HAP-1 (cell line): ENCODE measurements around the gene RAPH1.

Experiments
- DNase-seq, 2 experiments: peaks; one replicate each; pipeline ENCODE4 v3.0.0-alpha.2; 2016 to 2020; ENCODE audit warnings: low spot score in 2 of 2
- H3K27me3 ChIP-seq: fragments of 250-450 bp; sonication (Bioruptor Pico); 2 replicates; pipeline ENCODE4 v1.5.1; 2020; ENCODE audit warnings: low read depth, mild to moderate bottlenecking, moderate library complexity
- H3K36me3 ChIP-seq: fragments of 250-450 bp; sonication (Bioruptor Pico); replicated peaks from 2 replicates; pipeline ENCODE4 v1.5.1; 2020; ENCODE audit warnings: mild to moderate bottlenecking
- H3K4me1 ChIP-seq: fragments of 250-450 bp; sonication (Bioruptor Pico); 2 replicates; pipeline ENCODE4 v1.5.1; 2020; ENCODE audit warnings: mild to moderate bottlenecking
- H3K4me3 ChIP-seq: fragments of 250-450 bp; sonication (Bioruptor Pico); 2 replicates; pipeline ENCODE4 v1.5.1; 2020; ENCODE audit warnings: mild to moderate bottlenecking, moderate library complexity
- H3K9me3 ChIP-seq: fragments of 250-450 bp; sonication (Bioruptor Pico); 2 replicates; pipeline ENCODE4 v1.5.1; 2020; ENCODE audit warnings: mild to moderate bottlenecking, moderate library complexity
- in situ Hi-C: fragments of 300-500 bp; cut with MboI; formaldehyde crosslinking; loops from 3 replicates; pipeline ENCODE4 v1.14.3; 2020; ENCODE audit warnings: low sequenced_read_pairs, inconsistent platforms, mixed read lengths

RAPH1 gene, protein sequence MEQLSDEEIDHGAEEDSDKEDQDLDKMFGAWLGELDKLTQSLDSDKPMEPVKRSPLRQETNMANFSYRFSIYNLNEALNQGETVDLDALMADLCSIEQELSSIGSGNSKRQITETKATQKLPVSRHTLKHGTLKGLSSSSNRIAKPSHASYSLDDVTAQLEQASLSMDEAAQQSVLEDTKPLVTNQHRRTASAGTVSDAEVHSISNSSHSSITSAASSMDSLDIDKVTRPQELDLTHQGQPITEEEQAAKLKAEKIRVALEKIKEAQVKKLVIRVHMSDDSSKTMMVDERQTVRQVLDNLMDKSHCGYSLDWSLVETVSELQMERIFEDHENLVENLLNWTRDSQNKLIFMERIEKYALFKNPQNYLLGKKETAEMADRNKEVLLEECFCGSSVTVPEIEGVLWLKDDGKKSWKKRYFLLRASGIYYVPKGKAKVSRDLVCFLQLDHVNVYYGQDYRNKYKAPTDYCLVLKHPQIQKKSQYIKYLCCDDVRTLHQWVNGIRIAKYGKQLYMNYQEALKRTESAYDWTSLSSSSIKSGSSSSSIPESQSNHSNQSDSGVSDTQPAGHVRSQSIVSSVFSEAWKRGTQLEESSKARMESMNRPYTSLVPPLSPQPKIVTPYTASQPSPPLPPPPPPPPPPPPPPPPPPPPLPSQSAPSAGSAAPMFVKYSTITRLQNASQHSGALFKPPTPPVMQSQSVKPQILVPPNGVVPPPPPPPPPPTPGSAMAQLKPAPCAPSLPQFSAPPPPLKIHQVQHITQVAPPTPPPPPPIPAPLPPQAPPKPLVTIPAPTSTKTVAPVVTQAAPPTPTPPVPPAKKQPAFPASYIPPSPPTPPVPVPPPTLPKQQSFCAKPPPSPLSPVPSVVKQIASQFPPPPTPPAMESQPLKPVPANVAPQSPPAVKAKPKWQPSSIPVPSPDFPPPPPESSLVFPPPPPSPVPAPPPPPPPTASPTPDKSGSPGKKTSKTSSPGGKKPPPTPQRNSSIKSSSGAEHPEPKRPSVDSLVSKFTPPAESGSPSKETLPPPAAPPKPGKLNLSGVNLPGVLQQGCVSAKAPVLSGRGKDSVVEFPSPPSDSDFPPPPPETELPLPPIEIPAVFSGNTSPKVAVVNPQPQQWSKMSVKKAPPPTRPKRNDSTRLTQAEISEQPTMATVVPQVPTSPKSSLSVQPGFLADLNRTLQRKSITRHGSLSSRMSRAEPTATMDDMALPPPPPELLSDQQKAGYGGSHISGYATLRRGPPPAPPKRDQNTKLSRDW

DNA sequence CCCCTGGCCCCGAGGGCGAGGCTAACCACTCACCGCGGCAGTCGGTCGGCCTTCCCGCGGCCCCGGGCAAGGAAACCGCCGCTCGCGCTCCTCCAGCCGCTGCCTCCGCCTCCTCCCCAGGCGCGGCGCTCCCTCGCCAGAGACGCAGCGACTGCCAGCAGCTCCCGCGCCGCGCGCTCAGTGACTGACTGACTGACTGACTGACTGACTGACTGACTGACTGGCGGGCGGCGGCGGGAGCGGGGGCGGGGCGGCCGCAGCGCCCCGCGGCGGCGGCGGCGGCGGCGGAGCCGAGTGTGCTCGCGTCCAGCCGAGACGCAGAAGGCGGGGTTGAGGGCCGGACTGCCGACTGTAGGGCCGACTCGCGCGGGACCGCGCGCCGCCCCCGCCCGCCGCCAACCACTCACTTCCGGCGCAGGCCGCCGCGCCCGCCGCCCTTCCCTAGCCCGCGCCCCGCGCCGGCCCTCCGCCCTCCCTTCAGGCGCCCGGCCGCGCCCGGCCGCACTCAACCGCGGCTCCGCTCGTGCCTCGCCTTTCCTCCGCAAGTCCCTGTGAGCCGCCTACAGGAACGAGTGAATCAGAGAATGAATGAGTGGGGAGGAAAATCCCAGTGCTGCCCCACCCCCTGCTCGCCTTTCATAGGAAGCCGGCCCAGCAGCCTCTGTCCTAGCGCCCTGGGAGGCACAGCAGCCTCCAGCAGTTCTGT lies at the start of gene RAPH1:
RAPH1 (minus strand) TSS at position 224 of the 706 bp plus-strand sequence. CDS start 39,948 bp downstream, outside the sequence.
- peak; percentile 82 to 91 for DNase-seq
- Histone ChIP-seq H3K4me1 (peaks cover 25% of the 10 kb centered on the region), H3K9me3 (no peaks in the 10 kb centered on the region)

DNA sequence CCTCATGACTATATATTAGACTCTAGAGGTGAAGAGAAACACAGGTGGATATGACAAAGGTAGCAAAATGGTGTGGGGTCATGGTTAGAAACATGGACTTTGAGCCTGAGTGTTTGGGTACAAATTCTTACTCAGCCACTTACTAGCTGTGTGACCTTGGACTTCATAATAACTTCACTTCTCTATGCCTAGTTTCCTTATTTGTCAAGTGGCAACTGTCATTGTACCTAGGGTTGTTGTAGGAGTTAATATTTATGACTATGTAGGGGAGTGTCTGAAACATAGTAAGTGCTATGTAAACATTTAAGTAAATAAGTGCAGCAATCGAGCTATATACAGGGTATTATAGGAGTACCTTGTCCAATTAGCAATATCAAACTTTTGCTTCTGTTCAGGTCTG lies 49.7 kb upstream of the RAPH1 start:
- DNase-seq: no peak
- Histone ChIP-seq H3K4me1 (peaks cover 9% of the 10 kb centered on the region), H3K4me3 (no peak overlapping the region), H3K36me3 (no peaks in the 10 kb centered on the region), H3K9me3 (no peaks in the 10 kb centered on the region), H3K27me3 (no peaks in the 10 kb centered on the region)
- in situ Hi-C loops: no loop called here

More for the DNA sequence above, at the start of gene RAPH1:
- H3K4me3 ChIP-seq: peak within 1 kb of the TSS; percentile 76
- no peaks in the 10 kb centered on the region for H3K27me3 ChIP-seq
- no peaks in the 10 kb centered on the region for H3K36me3 ChIP-seq
- in situ Hi-C loops: no loop called here

DNA sequence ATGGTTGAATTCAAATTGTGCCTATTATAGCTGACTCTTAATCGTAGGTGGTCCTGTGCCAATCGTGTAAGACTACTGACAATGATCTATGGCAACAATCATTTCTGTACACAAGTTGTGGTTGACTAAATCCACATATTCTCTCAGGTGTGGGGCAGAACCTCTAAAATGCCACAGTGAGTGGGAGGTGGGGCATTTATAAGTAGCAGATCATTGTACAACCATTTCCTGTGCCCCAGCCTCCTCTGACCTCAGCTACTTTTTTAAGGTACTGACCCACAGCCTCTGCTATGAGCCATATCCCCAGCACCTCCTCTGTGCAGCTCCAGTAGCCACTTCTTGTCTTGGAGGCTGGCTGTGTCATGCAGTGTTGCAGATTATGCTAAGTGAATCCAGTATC lies 48.6 kb upstream of the RAPH1 start:
- peaks cover 9% of the 10 kb centered on the region for H3K4me1 ChIP-seq
- in situ Hi-C loops: no loop called here
- H3K9me3 ChIP-seq: no peaks in the 10 kb centered on the region
- H3K27me3 ChIP-seq: no peaks in the 10 kb centered on the region
- no peak overlapping the region for H3K4me3 ChIP-seq
- DNase-seq: no peak
- H3K36me3 ChIP-seq: no peaks in the 10 kb centered on the region

DNA sequence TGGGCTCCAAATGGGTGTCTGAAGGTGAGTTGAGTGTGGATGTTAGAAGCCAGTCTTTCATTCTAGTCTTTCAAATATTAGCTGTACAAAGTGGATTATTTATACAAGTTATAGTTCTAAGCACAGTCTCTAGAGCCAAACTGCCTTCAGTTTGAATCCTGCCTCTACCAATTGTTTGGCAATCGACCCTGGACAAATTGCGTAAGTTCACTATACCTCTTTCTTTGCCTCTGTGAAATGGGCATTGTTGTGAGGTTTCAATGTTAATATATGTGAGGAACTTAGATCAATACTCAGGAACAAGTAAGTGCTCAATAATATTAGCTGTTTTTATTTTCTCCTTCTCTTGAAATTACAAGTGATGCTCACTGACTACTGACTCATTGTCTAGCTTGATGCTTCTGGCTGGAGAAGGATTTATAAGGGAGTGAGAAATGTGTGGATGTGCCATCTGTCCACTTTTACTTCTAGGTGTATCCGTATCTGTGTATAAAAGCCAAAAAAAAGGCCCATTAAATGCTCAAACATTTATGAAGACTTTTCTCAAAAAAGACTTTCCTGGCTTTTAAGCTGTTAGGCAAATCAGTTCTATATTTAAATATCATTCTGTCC lies 48.1 kb upstream of the RAPH1 start:
- no peaks in the 10 kb centered on the region for H3K27me3 ChIP-seq
- no peak overlapping the region for H3K4me3 ChIP-seq
- in situ Hi-C loops: no loop called here
- no peaks in the 10 kb centered on the region for H3K9me3 ChIP-seq
- no peaks in the 10 kb centered on the region for H3K36me3 ChIP-seq
- H3K4me1 ChIP-seq: peaks cover 9% of the 10 kb centered on the region
- DNase-seq: no peak

DNA sequence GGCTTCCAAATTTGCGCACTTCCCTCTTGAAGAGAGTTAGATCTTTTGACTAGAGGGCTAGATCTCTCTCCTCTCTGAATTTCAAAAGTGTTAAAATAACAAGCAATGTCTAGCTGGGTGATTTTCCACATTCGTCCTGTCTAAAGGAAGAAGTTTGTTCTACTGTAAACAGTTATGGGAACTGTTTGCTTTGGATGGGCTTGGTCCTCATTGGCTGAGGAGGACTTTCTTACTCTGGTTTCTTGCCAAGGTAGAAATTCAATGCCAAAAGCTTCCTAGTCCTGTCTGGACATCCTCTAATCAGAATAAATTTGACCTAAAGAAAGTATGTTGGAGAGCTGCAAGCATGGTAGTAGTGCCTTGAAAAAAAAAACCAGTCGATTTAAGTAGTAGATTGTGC lies 47.4 kb upstream of the RAPH1 start:
- H3K27me3 ChIP-seq: no peaks in the 10 kb centered on the region
- DNase-seq: no peak
- no peak overlapping the region for H3K4me3 ChIP-seq
- in situ Hi-C loops: no loop called here
- H3K36me3 ChIP-seq: no peaks in the 10 kb centered on the region
- peaks cover 9% of the 10 kb centered on the region for H3K4me1 ChIP-seq
- H3K9me3 ChIP-seq: no peaks in the 10 kb centered on the region

DNA sequence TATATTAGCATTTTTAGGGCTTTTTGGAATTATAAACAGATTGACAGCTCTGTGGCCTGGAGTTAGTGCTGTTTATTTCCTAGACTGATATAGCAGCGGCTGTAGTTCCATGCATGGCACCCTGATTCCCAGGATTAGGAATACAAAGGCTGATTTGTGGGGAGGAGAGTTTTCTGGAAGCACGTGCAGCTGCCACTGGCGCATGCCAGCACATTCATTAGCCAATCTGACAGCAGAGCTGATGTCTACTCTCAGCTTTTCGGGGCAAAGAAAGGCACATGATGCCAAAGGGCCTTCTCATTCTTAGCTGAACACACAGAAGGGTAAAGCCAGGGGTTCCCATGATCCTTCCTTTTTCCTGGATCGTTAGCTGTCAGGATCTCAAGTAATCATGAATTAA lies 45.7 kb upstream of the RAPH1 start:
- Histone ChIP-seq H3K27me3 (no peaks in the 10 kb centered on the region), H3K9me3 (no peaks in the 10 kb centered on the region), H3K36me3 (no peaks in the 10 kb centered on the region), H3K4me1 (no peaks in the 10 kb centered on the region), H3K4me3 (no peak overlapping the region)
- no peak for DNase-seq
- in situ Hi-C loops: no loop called here

DNA sequence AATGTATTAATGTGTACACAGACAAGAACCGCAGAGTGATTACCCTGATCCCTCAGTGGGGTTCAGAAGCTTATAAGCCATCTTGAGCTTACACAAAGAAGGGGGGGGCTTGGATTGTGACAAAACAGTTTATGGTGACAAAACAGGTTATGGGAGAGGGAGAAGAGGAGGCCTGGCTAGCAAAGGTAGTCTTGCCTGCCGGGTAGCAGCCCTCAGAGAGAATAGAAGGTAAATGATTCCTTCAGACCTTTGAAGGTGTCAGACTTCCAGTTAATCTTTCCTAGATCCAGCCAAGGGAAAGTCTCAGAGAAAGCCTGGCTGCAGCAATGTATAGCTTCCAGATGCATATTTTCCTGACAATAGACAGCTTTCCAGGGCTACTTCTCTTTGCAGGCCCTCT lies 44.6 kb upstream of the RAPH1 start:
- no peaks in the 10 kb centered on the region for H3K4me1 ChIP-seq
- no peak overlapping the region for H3K4me3 ChIP-seq
- no peaks in the 10 kb centered on the region for H3K9me3 ChIP-seq
- H3K36me3 ChIP-seq: no peaks in the 10 kb centered on the region
- no peaks in the 10 kb centered on the region for H3K27me3 ChIP-seq
- in situ Hi-C loops: no loop called here
- no peak for DNase-seq

DNA sequence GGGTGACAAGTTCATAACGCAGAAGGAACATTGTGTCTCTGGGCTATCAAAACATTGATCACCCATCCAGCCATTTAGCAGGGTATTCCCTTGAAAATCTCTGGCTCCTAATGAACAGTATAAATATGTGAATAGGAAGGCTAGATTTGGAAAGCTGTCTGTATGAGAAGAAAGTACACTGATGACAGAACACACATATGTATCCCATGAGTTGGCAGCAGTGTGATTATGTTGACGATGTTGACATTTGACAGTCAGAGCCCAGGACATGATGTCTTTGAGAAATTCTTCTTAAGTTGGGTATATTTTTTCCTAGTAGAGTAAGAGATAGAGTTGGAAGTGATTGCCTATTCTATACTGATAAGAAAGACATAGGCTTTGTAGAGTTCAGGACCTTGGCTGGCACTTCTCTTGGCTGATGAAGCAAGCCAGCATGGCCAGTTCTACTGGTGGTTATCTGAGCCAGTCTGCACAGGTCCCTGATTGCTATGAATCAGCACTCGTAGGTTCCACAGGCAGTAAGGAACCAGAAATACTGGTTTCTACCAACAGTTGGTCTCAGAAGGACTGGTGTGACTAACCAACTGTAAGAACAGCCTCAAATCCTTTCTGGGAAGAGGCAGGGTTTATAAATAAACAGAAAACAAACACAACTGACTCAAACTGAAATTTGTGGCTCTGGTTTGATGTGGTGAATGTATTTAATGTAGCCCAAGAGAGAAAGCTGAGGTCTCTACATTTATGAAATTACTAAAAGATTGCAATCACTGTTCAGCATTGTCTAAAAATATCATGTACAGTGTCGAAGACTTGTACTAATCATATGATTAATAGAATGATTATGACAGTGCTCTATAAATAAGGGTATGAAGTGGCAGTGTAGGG lies 43.9 kb upstream of the RAPH1 start:
- H3K36me3 ChIP-seq: no peaks in the 10 kb centered on the region
- in situ Hi-C loops: no loop called here
- no peaks in the 10 kb centered on the region for H3K9me3 ChIP-seq
- H3K4me1 ChIP-seq: no peaks in the 10 kb centered on the region
- no peak overlapping the region for H3K4me3 ChIP-seq
- no peaks in the 10 kb centered on the region for H3K27me3 ChIP-seq
- DNase-seq: no peak

DNA sequence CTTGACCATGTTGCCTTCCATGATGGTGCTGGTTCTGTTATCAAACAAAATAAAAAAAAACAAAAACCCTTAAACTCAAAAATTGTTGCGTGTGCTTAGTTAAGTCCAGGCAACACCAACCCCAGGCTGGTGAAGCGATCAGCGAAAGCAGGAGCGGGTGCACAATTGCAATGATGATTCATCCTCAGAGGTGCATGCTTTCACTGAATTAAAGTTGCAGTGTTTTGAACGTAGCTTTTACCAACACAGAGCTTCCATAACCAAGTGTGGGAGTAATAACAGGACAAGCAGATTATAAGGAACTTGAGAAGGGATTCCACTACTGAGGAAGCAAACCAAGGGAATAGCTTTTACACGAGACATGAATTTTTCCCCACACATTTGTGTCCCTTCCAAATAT lies 39.7 kb upstream of the RAPH1 start:
- in situ Hi-C loops: no loop called here
- Histone ChIP-seq H3K9me3 (no peaks in the 10 kb centered on the region), H3K27me3 (no peaks in the 10 kb centered on the region), H3K4me1 (no peaks in the 10 kb centered on the region), H3K36me3 (no peaks in the 10 kb centered on the region), H3K4me3 (no peak overlapping the region)
- DNase-seq: no peak

DNA sequence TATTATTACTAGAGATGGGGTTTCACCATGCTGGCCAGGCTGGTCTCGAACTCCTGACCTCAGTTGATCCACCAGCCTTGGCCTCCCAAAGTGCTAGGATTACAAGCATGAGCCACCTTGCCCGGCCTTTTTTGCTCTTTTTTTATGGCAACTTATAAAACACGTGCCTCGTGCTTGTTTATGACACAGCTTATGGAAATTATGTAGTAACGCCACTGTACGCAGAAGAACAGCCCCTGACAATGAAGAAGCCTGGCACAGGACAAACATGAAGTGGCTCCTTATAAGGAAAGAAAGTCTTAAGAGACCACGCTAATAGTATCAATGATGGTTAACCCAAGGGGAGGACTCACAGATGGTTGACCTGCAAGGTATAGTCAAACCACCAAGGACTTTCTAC lies 37.2 kb upstream of the RAPH1 start:
- no peaks in the 10 kb centered on the region for H3K27me3 ChIP-seq
- in situ Hi-C loops: no loop called here
- H3K4me1 ChIP-seq: 0 out of 2 replicates have a peak, but pooled peaks cover 7% of the 10 kb centered on the region
- H3K4me3 ChIP-seq: no peak overlapping the region
- H3K9me3 ChIP-seq: no peaks in the 10 kb centered on the region
- no peaks in the 10 kb centered on the region for H3K36me3 ChIP-seq
- DNase-seq: no peak

DNA sequence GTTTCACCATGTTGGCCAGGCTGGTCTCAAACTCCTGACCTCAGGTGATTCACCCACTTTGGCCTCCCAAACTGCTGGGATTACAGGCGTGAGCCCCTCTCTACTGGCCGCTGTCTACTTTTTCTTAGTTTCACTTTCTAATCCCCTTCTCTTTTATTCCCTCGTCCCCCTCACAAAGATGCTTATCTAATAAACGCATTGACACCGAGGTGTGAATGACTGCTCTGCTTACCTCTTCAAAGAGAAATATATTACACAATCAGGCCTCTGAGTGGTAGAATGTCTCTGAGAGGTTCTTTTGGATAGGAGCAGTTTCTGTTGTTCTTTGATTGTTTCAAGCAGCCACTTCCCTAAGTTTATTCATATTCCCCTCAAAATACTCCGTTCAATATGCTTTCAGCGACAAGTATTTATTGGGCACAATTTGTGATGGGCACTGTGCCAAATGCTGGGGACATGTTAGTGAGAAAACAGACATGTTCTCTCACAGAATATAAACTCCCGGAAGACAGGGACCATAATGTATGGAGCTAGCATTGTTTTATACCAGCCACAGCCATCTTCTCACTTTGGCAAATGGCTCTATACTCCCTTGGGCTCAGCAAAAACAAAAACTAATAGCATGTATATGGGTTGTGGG lies 34.7 kb upstream of the RAPH1 start:
- no peaks in the 10 kb centered on the region for H3K27me3 ChIP-seq
- H3K9me3 ChIP-seq: no peaks in the 10 kb centered on the region
- peak; percentile 9 to 41 for DNase-seq
- in situ Hi-C loops: no loop called here
- no peaks in the 10 kb centered on the region for H3K36me3 ChIP-seq
- H3K4me1 ChIP-seq: 0 out of 2 replicates have a peak, but pooled peaks cover 7% of the 10 kb centered on the region
- no peak overlapping the region for H3K4me3 ChIP-seq

DNA sequence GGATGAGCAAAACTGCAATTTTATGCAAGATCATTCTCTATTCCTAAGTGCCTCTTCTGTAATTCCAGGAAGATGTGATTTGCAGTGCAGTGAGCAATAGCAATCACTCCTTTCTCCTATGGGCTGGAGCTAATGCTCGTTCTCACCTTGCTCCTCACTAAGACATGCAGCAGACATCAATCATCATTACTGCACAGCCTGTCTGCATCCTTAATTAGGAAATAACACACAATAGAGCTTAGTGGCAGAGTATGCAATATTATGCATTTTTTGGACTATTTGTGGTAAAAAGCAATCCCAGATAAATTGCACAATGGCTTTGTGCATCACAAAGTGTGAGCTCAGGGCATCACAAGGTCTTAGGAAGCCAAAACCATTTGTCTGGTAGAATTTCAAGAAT lies 32.6 kb upstream of the RAPH1 start:
- DNase-seq: peak in 1 of 2 experiments; percentile 12
- Histone ChIP-seq H3K27me3 (no peaks in the 10 kb centered on the region), H3K36me3 (no peaks in the 10 kb centered on the region), H3K9me3 (no peaks in the 10 kb centered on the region), H3K4me3 (no peak overlapping the region), H3K4me1 (0 out of 2 replicates have a peak, but pooled peaks cover 7% of the 10 kb centered on the region)
- in situ Hi-C loops: no loop called here
